ENCODE results near the gene RPUSD3. TPM values are rescaled to one million over a fixed set of nuclear protein-coding genes. Genes with fewer than 3 reads are reported as not detected.

The RPUSD3 gene
- total RNA-seq, 2 experiments from 2014 or later, result 49.8 to 49.9 TPM

DNA sequence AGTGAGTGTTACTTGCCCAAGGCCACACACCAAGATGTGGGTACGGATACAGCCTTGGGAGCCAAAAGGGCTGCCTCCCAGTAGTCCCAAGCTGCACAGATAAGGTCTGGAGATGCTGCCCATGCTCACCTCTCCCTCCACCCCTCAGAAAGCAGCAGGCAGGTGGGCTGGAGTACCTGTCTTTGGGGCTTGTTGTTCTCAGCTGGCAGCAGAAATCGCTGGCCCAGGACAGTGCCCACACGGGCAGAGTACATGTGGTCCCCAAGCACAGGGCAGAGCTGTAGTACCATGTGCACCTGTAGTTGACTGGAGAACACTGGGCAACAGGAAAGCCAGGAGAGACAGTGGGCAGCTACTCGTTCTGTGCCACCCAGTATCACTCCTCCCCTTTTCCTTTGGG, 5.0 kb downstream of the RPUSD3 start:
- no peak overlapping the region for H3K4me3 Mint-ChIP-seq
- no peak overlapping the region for H3K27ac Mint-ChIP-seq
- no peak for DNase-seq
- no peaks in the 10 kb centered on the region for H3K27me3 Mint-ChIP-seq
- H3K36me3 Mint-ChIP-seq (ENCODE audit: low read depth), result peaks cover 39% of the 10 kb centered on the region
- CTCF ChIA-PET, result interaction anchor here (0.6 kb wide), 1 partner anchor 53 kb away, joined by 3 read pairs; no protein-coding TSS in a partner anchor
- peaks cover 14% of the 10 kb centered on the region for H3K4me1 Mint-ChIP-seq
- H3K9me3 Mint-ChIP-seq, result no peaks in the 10 kb centered on the region
- POLR2A ChIA-PET, result no interaction called here

DNA sequence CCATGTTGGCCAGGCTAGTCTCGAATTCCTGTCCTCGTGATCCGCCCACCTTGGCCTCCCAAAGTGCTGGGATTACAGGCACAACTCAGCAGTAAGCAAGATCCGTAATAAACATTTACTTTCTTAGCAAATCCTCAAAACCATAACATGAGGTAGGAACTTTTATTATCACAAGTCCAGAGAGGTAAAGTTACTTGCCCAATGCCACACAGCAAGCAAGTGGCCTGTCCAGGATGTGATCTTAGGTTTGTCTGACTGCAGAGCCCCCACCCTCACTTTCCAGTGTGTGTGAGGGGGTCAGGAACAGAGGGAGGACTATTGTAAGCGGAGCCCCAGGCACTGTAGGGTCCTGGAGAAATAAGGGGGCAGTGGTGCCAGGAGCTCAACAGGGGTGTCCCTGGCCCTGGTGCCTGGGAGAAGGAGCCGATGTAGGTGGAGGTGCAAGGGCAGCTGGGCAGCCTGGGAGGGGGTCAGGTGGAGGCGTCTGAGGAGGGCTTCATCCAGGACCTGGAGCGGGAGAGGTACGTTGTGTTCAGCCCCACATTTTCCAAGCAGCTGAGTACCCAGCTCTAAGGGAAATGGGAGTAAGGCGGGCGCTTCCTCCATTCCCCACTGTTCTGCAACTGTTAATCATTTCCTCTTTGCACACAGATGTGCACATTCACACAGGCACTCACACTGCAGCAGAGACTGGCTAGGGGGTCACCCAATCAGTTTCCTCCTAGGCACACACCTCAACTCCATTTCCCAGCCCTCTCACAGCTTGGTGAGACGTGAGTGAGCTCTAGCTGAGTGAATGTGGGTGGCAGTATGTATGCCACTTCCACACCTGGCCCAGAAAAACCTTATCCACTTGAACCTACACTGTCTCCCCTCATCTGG, 5.9 kb downstream of the RPUSD3 start:
- Mint-ChIP-seq H3K27me3 (no peaks in the 10 kb centered on the region), H3K27ac (peak overlapping the region; percentile 61), H3K9me3 (no peaks in the 10 kb centered on the region), H3K4me3 (no peak overlapping the region), H3K36me3 (ENCODE audit: low read depth) (peaks cover 39% of the 10 kb centered on the region), H3K4me1 (peaks cover 10% of the 10 kb centered on the region)
- ChIA-PET CTCF (interaction anchor here (0.8 to 1.2 kb wide), 3 partner anchors 9 to 32 kb away, joined by 3 to 4 read pairs (median 3); no protein-coding TSS in a partner anchor), POLR2A (no interaction called here)
- DNase-seq, result no peak

DNA sequence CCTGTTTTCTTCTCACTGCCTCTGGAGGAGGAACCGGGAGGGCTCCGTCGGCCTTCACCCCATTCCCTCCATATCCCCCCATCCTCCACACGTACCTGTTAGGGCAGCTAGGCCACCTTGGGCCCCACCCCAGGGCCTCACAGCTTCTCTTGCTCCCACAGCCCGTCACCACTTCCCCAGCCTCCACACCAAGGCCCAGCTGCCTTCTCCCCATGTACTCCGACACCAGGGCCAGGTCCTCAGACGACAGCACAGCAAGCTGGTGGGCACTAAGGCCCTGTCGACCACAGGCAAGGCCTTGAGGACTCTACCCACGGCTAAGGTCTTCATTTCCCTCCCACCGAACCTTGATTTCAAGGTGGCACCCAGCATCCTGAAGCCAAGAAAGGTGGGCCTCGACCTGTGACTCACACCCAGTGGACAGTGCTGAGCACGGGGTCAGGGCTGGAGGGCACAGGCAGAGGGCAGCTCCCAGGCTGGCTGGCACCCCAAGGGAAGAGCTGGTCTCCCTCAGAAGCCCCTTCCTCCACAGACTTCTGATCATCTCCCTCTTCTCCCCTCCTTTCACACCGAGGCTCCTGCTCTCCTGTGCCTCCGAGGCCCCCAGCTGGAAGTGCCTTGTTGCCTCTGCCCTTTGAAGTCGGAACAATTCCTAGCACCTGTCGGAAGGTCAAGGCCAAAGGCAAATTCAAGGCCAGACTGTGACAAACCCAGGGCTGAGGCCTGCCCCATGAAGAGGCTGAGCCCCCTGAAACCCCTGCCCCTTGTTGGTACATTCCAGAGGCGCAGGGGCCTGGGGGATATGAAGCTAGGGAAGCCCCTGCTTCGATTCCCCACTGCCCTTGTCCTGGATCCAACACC, 9.1 kb downstream of the RPUSD3 start:
- POLR2A ChIA-PET, result no interaction called here
- Mint-ChIP-seq H3K27ac (no peak overlapping the region), H3K36me3 (ENCODE audit: low read depth) (peaks cover 33% of the 10 kb centered on the region), H3K4me1 (peaks cover 7% of the 10 kb centered on the region), H3K9me3 (no peaks in the 10 kb centered on the region), H3K4me3 (no peak overlapping the region), H3K27me3 (no peaks in the 10 kb centered on the region)
- DNase-seq, result no peak
- CTCF ChIA-PET, result no interaction called here

GRCh38 chr3:9833078-9833477, 10.7 kb downstream of the RPUSD3 start:
- CTCF ChIA-PET, result no interaction called here
- peaks cover 7% of the 10 kb centered on the region for H3K4me1 Mint-ChIP-seq
- no peak overlapping the region for H3K27ac Mint-ChIP-seq
- H3K4me3 Mint-ChIP-seq, result no peak overlapping the region
- peaks cover 28% of the 10 kb centered on the region for H3K36me3 Mint-ChIP-seq (ENCODE audit: low read depth)
- POLR2A ChIA-PET, result no interaction called here
- H3K27me3 Mint-ChIP-seq, result no peaks in the 10 kb centered on the region
- H3K9me3 Mint-ChIP-seq, result no peaks in the 10 kb centered on the region
- DNase-seq, result no peak

DNA sequence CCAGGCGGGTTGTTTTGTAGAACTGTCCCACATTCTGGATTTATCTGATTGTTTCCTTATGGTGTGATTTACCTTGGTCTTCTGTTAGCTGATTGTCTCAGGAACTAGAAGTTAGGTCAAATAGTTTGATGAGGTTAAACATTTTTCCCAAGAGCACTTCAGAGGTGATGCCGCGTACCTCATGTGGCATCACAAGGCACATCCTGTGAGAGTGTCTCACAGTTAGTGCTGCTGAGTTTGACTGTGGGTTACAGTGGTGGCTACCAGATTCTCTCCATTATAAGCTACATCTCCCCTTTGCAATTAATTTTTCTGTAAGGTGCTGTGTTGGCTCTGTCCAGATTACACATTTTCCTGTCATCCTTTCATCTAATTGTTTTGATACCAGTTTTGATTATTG, 12.6 kb downstream of the RPUSD3 start:
- Mint-ChIP-seq H3K4me1 (peaks cover 12% of the 10 kb centered on the region), H3K4me3 (no peak overlapping the region), H3K36me3 (ENCODE audit: low read depth) (peaks cover 28% of the 10 kb centered on the region), H3K27ac (no peak overlapping the region), H3K9me3 (no peaks in the 10 kb centered on the region), H3K27me3 (no peaks in the 10 kb centered on the region)
- ChIA-PET CTCF (interaction anchor here (0.7 to 1.6 kb wide), 3 partner anchors 11 to 458 kb away, joined by 3 to 8 read pairs (median 3); no protein-coding TSS in a partner anchor), POLR2A (no interaction called here)
- no peak for DNase-seq

- H3K36me3 Mint-ChIP-seq (ENCODE audit: low read depth), result peaks cover 11% of the 10 kb centered on the region
- no peaks in the 10 kb centered on the region for H3K27me3 Mint-ChIP-seq
- CTCF ChIA-PET, result interaction anchor here (0.8 to 1.0 kb wide), 2 partner anchors 8 to 10 kb away, joined by 3 to 4 read pairs; no protein-coding TSS in a partner anchor
- no peak overlapping the region for H3K4me3 Mint-ChIP-seq
- H3K27ac Mint-ChIP-seq, result no peak overlapping the region
- DNase-seq, result no peak
- POLR2A ChIA-PET, result no interaction called here
- no peaks in the 10 kb centered on the region for H3K9me3 Mint-ChIP-seq
- H3K4me1 Mint-ChIP-seq, result peaks cover 12% of the 10 kb centered on the region
Observed at GRCh38 chr3:9828801-9829755, 14.7 kb downstream of the RPUSD3 start.

- no peaks in the 10 kb centered on the region for H3K27me3 Mint-ChIP-seq
- POLR2A ChIA-PET, result no interaction called here
- H3K9me3 Mint-ChIP-seq, result no peaks in the 10 kb centered on the region
- peak; percentile 47 for DNase-seq
- peaks cover 12% of the 10 kb centered on the region for H3K4me1 Mint-ChIP-seq
- CTCF ChIA-PET, result interaction anchor here (0.5 to 1.4 kb wide), 10 partner anchors 9 to 855 kb away, joined by 3 to 7 read pairs (median 3); no protein-coding TSS in a partner anchor
- H3K36me3 Mint-ChIP-seq (ENCODE audit: low read depth), result peaks cover 6% of the 10 kb centered on the region
- no peak overlapping the region for H3K4me3 Mint-ChIP-seq
- no peak overlapping the region for H3K27ac Mint-ChIP-seq
Observed at GRCh38 chr3:9826815-9827573, 16.8 kb downstream of the RPUSD3 start.

DNA sequence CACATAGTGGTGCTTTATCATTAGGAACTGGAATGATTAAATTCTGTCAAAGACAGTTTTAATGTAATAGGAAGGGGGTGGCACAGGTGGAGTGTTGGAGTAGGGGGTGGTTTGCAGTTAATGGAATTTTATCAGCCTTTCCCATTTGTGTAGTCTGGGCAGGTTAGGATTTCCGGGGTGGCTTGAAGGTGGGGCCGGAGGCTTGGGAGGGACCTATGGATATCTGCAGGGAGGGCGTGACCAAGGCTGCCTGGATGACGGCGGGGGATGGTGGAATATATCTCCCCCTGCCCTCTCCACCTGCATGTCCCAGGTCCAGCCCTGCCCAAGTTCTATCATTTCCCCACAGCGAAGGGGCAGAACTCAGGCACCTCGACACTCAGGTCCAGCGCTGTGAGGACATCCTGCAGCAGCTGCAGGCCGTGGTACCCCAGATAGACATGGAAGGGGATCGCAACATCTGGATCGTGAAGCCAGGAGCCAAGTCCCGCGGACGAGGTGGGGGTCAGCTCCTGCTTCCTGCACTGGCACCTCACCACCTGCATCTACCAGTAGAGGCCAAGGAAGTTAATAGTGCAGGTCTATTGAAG, 18.3 kb downstream of the RPUSD3 start:
- H3K27me3 Mint-ChIP-seq, result no peaks in the 10 kb centered on the region
- H3K4me1 Mint-ChIP-seq, result peaks cover 6% of the 10 kb centered on the region
- H3K9me3 Mint-ChIP-seq, result no peaks in the 10 kb centered on the region
- POLR2A ChIA-PET, result no interaction called here
- H3K4me3 Mint-ChIP-seq, result no peak overlapping the region
- no peaks in the 10 kb centered on the region for H3K36me3 Mint-ChIP-seq (ENCODE audit: low read depth)
- no peak for DNase-seq
- CTCF ChIA-PET, result interaction anchor here (0.5 to 0.6 kb wide), 2 partner anchors 26 to 76 kb away, joined by 3 to 4 read pairs; no protein-coding TSS in a partner anchor
- H3K27ac Mint-ChIP-seq, result no peak overlapping the region

DNA sequence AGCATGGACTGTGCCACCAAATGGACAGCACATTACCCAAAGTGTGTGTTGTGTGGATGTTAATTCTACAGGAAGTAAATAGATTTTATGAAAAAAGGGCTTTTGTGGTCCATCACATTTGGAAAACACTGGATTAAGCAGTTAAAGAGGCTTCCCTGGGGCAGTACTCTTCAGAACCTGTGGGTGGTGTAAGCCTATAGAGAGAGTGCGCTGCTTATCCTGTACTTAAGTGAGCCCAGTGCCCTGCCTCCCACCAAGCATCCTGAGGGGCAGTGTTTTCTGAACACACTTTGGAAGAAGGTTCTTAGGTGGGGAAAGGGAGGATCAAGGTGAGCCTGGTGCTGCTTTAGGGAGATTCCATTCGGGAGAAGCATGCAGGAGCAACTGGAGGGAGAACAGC, 22.9 kb downstream of the RPUSD3 start:
- Mint-ChIP-seq H3K27me3 (no peaks in the 10 kb centered on the region), H3K9me3 (no peaks in the 10 kb centered on the region), H3K27ac (no peak overlapping the region), H3K4me3 (no peak overlapping the region), H3K36me3 (ENCODE audit: low read depth) (peaks cover 8% of the 10 kb centered on the region), H3K4me1 (no peaks in the 10 kb centered on the region)
- CTCF ChIA-PET, result interaction anchor here (1.1 kb wide), 2 partner anchors 11 to 13 kb away, joined by 7 to 8 read pairs; no protein-coding TSS in a partner anchor
- POLR2A ChIA-PET, result interaction anchor here (0.6 kb wide), 1 partner anchor 121 kb away, joined by 6 read pairs; no protein-coding TSS in a partner anchor
- DNase-seq, result no peak

GRCh38 chr3:9820543-9820942, 23.3 kb downstream of the RPUSD3 start:
- H3K4me1 Mint-ChIP-seq, result no peaks in the 10 kb centered on the region
- POLR2A ChIA-PET, result no interaction called here
- H3K4me3 Mint-ChIP-seq, result no peak overlapping the region
- no peak for DNase-seq
- CTCF ChIA-PET, result interaction anchor here (0.9 to 1.6 kb wide), 3 partner anchors 11 to 485 kb away, joined by 3 to 8 read pairs (median 4); no protein-coding TSS in a partner anchor
- H3K36me3 Mint-ChIP-seq (ENCODE audit: low read depth), result peaks cover 8% of the 10 kb centered on the region
- H3K27ac Mint-ChIP-seq, result no peak overlapping the region
- no peaks in the 10 kb centered on the region for H3K9me3 Mint-ChIP-seq
- no peaks in the 10 kb centered on the region for H3K27me3 Mint-ChIP-seq

DNA sequence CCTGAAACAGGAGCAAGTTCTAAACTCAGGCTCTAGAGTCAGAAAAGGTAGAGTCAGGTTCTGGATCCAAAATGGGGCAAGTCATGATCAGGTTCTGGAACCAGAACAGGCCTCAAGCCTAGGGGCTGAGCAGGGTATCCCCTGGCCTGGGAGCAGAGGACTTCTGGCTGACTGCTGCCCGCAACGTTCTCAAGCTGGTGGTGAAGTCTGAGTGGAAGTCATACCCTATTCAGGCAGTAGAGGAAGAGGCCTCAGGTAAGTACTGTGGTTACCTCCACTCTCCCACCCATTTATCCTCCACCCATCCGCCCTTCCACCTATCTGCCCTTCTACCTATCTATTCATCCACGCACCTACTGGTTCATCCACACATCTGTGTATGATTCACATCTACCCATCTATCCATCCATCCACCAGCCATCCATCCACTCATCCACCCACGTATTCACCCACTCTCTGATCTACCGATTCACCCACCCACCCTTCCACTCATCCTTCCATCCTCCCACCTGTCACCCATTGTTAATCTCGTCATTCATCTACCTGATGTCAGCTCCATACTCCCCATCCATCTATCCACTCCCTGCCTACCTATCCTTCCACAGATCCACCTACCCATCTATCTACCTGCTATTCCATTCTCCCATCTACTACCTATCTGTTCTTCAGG, 25.0 kb downstream of the RPUSD3 start:
- H3K27me3 Mint-ChIP-seq, result no peaks in the 10 kb centered on the region
- peaks cover 8% of the 10 kb centered on the region for H3K36me3 Mint-ChIP-seq (ENCODE audit: low read depth)
- DNase-seq, result no peak
- H3K4me1 Mint-ChIP-seq, result no peaks in the 10 kb centered on the region
- ChIA-PET CTCF (interaction anchor here (1.0 to 1.6 kb wide), 2 partner anchors 11 to 22 kb away, joined by 3 to 4 read pairs; no protein-coding TSS in a partner anchor), POLR2A (interaction anchor here (0.7 kb wide), 1 partner anchor 12 kb away, joined by 3 read pairs; no protein-coding TSS in a partner anchor)
- no peak overlapping the region for H3K27ac Mint-ChIP-seq
- H3K9me3 Mint-ChIP-seq, result no peaks in the 10 kb centered on the region
- no peak overlapping the region for H3K4me3 Mint-ChIP-seq
